SK-N-SH (cell line): ENCODE results near the gene MACROD2. TPM values are rescaled to one million over a fixed set of nuclear protein-coding genes. Genes with fewer than 3 reads are reported as not detected.

Experiments
- CTCF ChIA-PET: fragments of 300-600, 350-600 bp; formaldehyde crosslinking; extraction: SDS; loops from one replicate; lab custom pipeline; 2021; lab: Yijun Ruan, JAX
- POLR2A ChIA-PET: fragments of 350-600 bp; sonication (Branson Sonifier 250); formaldehyde crosslinking; extraction: SDS; loops from one replicate; lab custom pipeline; 2020; ENCODE audit warnings: antibody characterized with exemption, inconsistent platforms; lab: Yijun Ruan, JAX
- DNase-seq: peaks from one replicate; pipeline ENCODE4 v3.0.0; 2012
- H2AFZ ChIP-seq: fragments of 200-600 bp; sonication (generic); 2 replicates; pipeline ENCODE4 v1.8.1; 2016; ENCODE audit warnings: antibody characterized with exemption, mild to moderate bottlenecking, low read depth
- H3F3A ChIP-seq: fragments of 200-600 bp; sonication (generic); replicated peaks from 2 replicates; pipeline ENCODE3; 2016; ENCODE audit warnings: antibody characterized with exemption, mild to moderate bottlenecking; ENCODE audit not compliant: insufficient read depth
- H3K27ac ChIP-seq, 2 experiments: fragments of 200-500 bp in 1 of 2; fragments of 200-600 bp in 1 of 2; sonication (Bioruptor generic) in 1 of 2; sonication (generic), shearing (Covaris generic) in 1 of 2; 2 replicates each; pipeline versions ENCODE4 v1.5.1 to v1.6.1; 2014 to 2016; ENCODE audit warnings: low read depth in 2 of 2, inconsistent platforms in 1 of 2, low read length in 1 of 2, mild to moderate bottlenecking in 1 of 2, mixed read lengths in 1 of 2
- H3K27me3 ChIP-seq: fragments of 200-600 bp; sonication (generic), shearing (Covaris generic); 2 replicates; pipeline ENCODE4 v1.6.1; 2016; ENCODE audit warnings: mixed run types; ENCODE audit not compliant: insufficient read depth
- H3K36me3 ChIP-seq, 2 experiments: fragments of 200-500 bp in 1 of 2; fragments of 200-600 bp in 1 of 2; sonication (Bioruptor generic) in 1 of 2; sonication (generic) in 1 of 2; replicated peaks in 1 of 2; 2 replicates each; pipeline versions ENCODE3 to v1.5.1; 2014 to 2016; ENCODE audit warnings: low read length in 1 of 2, mild to moderate bottlenecking in 1 of 2; ENCODE audit not compliant: insufficient read depth in 2 of 2, control insufficient read depth in 1 of 2
- H3K4me1 ChIP-seq, 2 experiments: fragments of 200-500 bp in 1 of 2; fragments of 200-600 bp in 1 of 2; sonication (Bioruptor generic) in 1 of 2; sonication (generic), shearing (Covaris generic) in 1 of 2; 2 replicates each; pipeline versions ENCODE4 v1.5.1 to v1.6.1; 2014 to 2016; ENCODE audit warnings: low read depth in 1 of 2, low read length in 1 of 2, mixed run types in 1 of 2; ENCODE audit not compliant: insufficient read depth in 2 of 2, control insufficient read depth in 1 of 2
- H3K4me2 ChIP-seq: fragments of 200-600 bp; sonication (generic), shearing (Covaris generic); 2 replicates; pipeline ENCODE4 v1.6.1; 2017; ENCODE audit warnings: mixed run types
- H3K4me3 ChIP-seq, 2 experiments: fragments of 200-500 bp in 1 of 2; fragments of 200-600 bp in 1 of 2; sonication (Bioruptor generic) in 1 of 2; sonication (generic), shearing (Covaris generic) in 1 of 2; 2 replicates each; pipeline versions ENCODE4 v1.5.1 to v1.8.1; 2014 to 2016; ENCODE audit warnings: low read depth in 2 of 2, inconsistent platforms in 1 of 2, low read length in 1 of 2, mild to moderate bottlenecking in 1 of 2, mixed read lengths in 1 of 2, moderate library complexity in 1 of 2
- H3K79me2 ChIP-seq: fragments of 200-600 bp; sonication (generic); 2 replicates; pipeline ENCODE4 v1.8.1; 2017; ENCODE audit warnings: mild to moderate bottlenecking; ENCODE audit not compliant: insufficient read depth
- H3K9ac ChIP-seq: fragments of 200-600 bp; sonication (generic); 2 replicates; pipeline ENCODE4 v1.6.1; 2017; ENCODE audit warnings: mixed run types
- H3K9me2 ChIP-seq: fragments of 200-600 bp; sonication (generic); 2 replicates; pipeline ENCODE4 v1.6.1; 2017; ENCODE audit warnings: mixed run types
- H3K9me3 ChIP-seq: fragments of 200-600 bp; sonication (generic); 2 replicates; pipeline ENCODE4 v1.6.1; 2017; ENCODE audit warnings: mixed run types, mild to moderate bottlenecking, moderate library complexity
- H4K20me1 ChIP-seq: fragments of 200-600 bp; sonication (generic); 2 replicates; pipeline ENCODE4 v1.6.1; 2017; ENCODE audit warnings: mild to moderate bottlenecking, mixed run types; ENCODE audit not compliant: insufficient read depth
- CHD2 ChIP-seq: fragments of 150-350 bp; IDR thresholded peaks from 2 replicates; pipeline ENCODE4 v1.6.1; 2018; ENCODE audit warnings: low read length; ENCODE audit not compliant: partially characterized antibody
- EZH2phosphoT487 ChIP-seq: fragments of 200-600 bp; sonication (generic); IDR thresholded peaks from 2 replicates; pipeline ENCODE4 v1.6.1; 2017; ENCODE audit warnings: low read depth, mixed run types, mild to moderate bottlenecking, antibody characterized with exemption, moderate library complexity, borderline replicate concordance
- FOXJ3 ChIP-seq: sonication (generic); formaldehyde crosslinking; IDR thresholded peaks from 2 replicates; pipeline ENCODE4 v1.5.1; 2020; ENCODE audit warnings: mild to moderate bottlenecking, missing genetic modification reagents
- GABPA ChIP-seq: IDR thresholded peaks from 2 replicates; pipeline ENCODE4 v1.4.0; 2012; ENCODE audit warnings: low read depth, mild to moderate bottlenecking
- GATA2 ChIP-seq: sonication (generic); formaldehyde crosslinking; IDR thresholded peaks from 2 replicates; pipeline ENCODE4 v1.5.0; 2020; ENCODE audit warnings: mild to moderate bottlenecking, missing genetic modification reagents
- IRF3 ChIP-seq: fragments of 150-350 bp; IDR thresholded peaks from 2 replicates; pipeline ENCODE4 v1.6.1; 2016; ENCODE audit warnings: mild to moderate bottlenecking, low read depth, low read length
- MAX ChIP-seq: IDR thresholded peaks from 2 replicates; pipeline ENCODE4 v1.4.0; 2012; ENCODE audit warnings: low read depth
- NFIC ChIP-seq: IDR thresholded peaks from 2 replicates; pipeline ENCODE4 v1.4.0; 2012; ENCODE audit warnings: borderline replicate concordance
- NRF1 ChIP-seq: IDR thresholded peaks from 2 replicates; pipeline ENCODE4 v1.6.1; 2012; ENCODE audit warnings: low read depth, mild to moderate bottlenecking, low read length
- POLR2AphosphoS5 ChIP-seq: IDR thresholded peaks from 2 replicates; pipeline ENCODE4 v1.6.1; 2012; ENCODE audit warnings: low read depth, low read length
- RAD21 ChIP-seq: IDR thresholded peaks from 2 replicates; pipeline ENCODE4 v1.6.1; 2012; ENCODE audit warnings: mild to moderate bottlenecking, low read length
- RCOR1 ChIP-seq: fragments of 150-350 bp; IDR thresholded peaks from 2 replicates; pipeline ENCODE4 v1.6.1; 2017; ENCODE audit warnings: antibody characterized with exemption, low read length
- REST ChIP-seq: IDR thresholded peaks from 2 replicates; pipeline ENCODE4 v1.6.1; 2012; ENCODE audit warnings: mild to moderate bottlenecking, low read depth, low read length, moderate library complexity
- RFX5 ChIP-seq: IDR thresholded peaks from 2 replicates; pipeline ENCODE4 v1.6.1; 2012; ENCODE audit warnings: mild to moderate bottlenecking, improper control_type of control experiment, low read length
- SMC3 ChIP-seq: IDR thresholded peaks from 2 replicates; pipeline ENCODE4 v1.6.1; 2012; ENCODE audit warnings: low read depth, low read length, improper control_type of control experiment
- TCF12 ChIP-seq: IDR thresholded peaks from 2 replicates; pipeline ENCODE4 v1.4.0; 2012
- TEAD4 ChIP-seq: IDR thresholded peaks from 2 replicates; pipeline ENCODE4 v1.4.0; 2012; ENCODE audit warnings: mild to moderate bottlenecking, borderline replicate concordance; ENCODE audit not compliant: insufficient read depth
- USF1 ChIP-seq: IDR thresholded peaks from 2 replicates; pipeline ENCODE4 v1.4.0; 2012; ENCODE audit warnings: low read depth, borderline replicate concordance
- USF2 ChIP-seq: fragments of 150-350 bp; IDR thresholded peaks from 2 replicates; pipeline ENCODE4 v1.6.1; 2017; ENCODE audit warnings: antibody characterized with exemption, low read length, low read depth, borderline replicate concordance
- YY1 ChIP-seq: IDR thresholded peaks from 2 replicates; pipeline ENCODE4 v1.4.0; 2012; ENCODE audit warnings: low read depth, mild to moderate bottlenecking
- ZBTB33 ChIP-seq: IDR thresholded peaks from 2 replicates; pipeline ENCODE4 v1.4.0; 2012; ENCODE audit warnings: low read depth, borderline replicate concordance
- WGBS: methylation state at CpG from one replicate; pipeline ENCODE4 v1.1.6; 2017; ENCODE audit warnings: low lambda C conversion rate; 5-methylcytosine and 5-hydroxymethylcytosine counted together
- polyA plus RNA-seq, 3 experiments: library from polyadenylated mRNA; depleted of rRNA; stranded (reverse); fragments of >200 nt; gene quantifications; 2 replicates each; pipeline ENCODE4 v1.2.3, GENCODE V29; 2012
- TF ChIP-seq, protein P1 (sequence below): IDR thresholded peaks from 2 replicates; pipeline ENCODE4; 2012

Gene MACROD2
- polyA plus RNA-seq, 1 of the 3 experiments (the other 2 are of a cell fraction) = 0.33 TPM

DNA sequence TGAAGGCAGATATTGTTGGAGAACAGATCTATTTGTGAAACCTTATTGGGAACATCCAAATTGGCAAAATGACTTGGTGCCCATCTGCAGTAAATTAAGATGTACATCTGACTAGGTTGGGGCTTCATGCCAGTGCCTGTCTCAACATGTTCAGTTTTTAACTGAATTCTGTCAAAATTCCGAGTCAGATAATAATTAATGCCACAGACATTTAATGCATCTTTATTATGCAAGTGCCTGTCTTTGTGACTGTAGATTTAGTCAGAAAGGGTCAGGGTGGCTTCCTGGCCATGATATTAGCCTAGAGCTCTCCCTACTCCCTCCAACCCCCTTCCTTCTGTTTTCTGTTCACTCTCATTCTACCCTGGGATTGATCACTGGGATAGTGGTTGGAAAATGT is 541.4 kb downstream of the MACROD2 start:
- H3K4me2 ChIP-seq = no peak overlapping the region
- CTCF ChIA-PET = no interaction called here
- TF ChIP-seq REST = no peak
- TF ChIP-seq FOXJ3 (CRISPR knock-in tag) = no peak
- TF ChIP-seq RFX5 = no peak
- no peak for TF ChIP-seq SMC3
- peak; percentile 39 for TF ChIP-seq TCF12
- 0 out of 2 replicates have a peak, but pooled peaks have one; percentile 17 for TF ChIP-seq POLR2AphosphoS5
- TF ChIP-seq YY1 = no peak
- TF ChIP-seq, protein P1, sequence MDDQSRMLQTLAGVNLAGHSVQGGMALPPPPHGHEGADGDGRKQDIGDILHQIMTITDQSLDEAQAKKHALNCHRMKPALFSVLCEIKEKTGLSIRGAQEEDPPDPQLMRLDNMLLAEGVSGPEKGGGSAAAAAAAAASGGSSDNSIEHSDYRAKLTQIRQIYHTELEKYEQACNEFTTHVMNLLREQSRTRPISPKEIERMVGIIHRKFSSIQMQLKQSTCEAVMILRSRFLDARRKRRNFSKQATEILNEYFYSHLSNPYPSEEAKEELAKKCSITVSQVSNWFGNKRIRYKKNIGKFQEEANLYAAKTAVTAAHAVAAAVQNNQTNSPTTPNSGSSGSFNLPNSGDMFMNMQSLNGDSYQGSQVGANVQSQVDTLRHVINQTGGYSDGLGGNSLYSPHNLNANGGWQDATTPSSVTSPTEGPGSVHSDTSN = 0 out of 2 replicates have a peak, but pooled peaks have one; percentile 11
- TF ChIP-seq MAX = no peak
- TF ChIP-seq IRF3 = no peak
- no peak for TF ChIP-seq USF1
- no peak for TF ChIP-seq NFIC
- TF ChIP-seq GATA2 (CRISPR knock-in tag) = peak; percentile 78
- no peak for TF ChIP-seq USF2
- TF ChIP-seq GABPA = no peak
- TF ChIP-seq CHD2 = peak; percentile 40
- peak; percentile 17; the same call in 1 of the 2 replicates for TF ChIP-seq RAD21
- no peak for TF ChIP-seq NRF1
- TF ChIP-seq RCOR1 = peak; percentile 71
- TF ChIP-seq TEAD4 = no peak
- no peak for TF ChIP-seq ZBTB33
- TF ChIP-seq EZH2phosphoT487 = no peak

More for the DNA sequence above, 541.4 kb downstream of the MACROD2 start:
- H3K79me2 ChIP-seq = no peaks in the 10 kb centered on the region
- H4K20me1 ChIP-seq = no peaks in the 10 kb centered on the region
- H3K9ac ChIP-seq = no peak overlapping the region
- no peak overlapping the region for H2AFZ ChIP-seq
- H3K4me3 ChIP-seq = no peak overlapping the region
- no peaks in the 10 kb centered on the region for H3K9me2 ChIP-seq
- H3K9me3 ChIP-seq = no peaks in the 10 kb centered on the region
- no peaks in the 10 kb centered on the region for H3K36me3 ChIP-seq
- H3K27ac ChIP-seq = peak overlapping the region in 1 of 2 experiments; percentile 79; a peak in 2 of 4 replicates
- POLR2A ChIA-PET = no interaction called here
- WGBS = 8% methylated on average over 1 of the region's 1 CpG
- no peaks in the 10 kb centered on the region for H3K27me3 ChIP-seq
- peak; percentile 42 for DNase-seq
- H3K4me1 ChIP-seq = peaks cover 0 to 7% of the 10 kb centered on the region in 2 experiments; a peak in 2 of 4 replicates
- H3F3A ChIP-seq = no peaks in the 10 kb centered on the region
